HepG2 (cell line): ENCODE results near the gene CHRM2.

Source experiments
- MAX ChIP-seq: IDR thresholded peaks from 2 replicates; pipeline ENCODE4 v1.6.1; 2012; ENCODE audit warnings: inconsistent platforms
- NR2C2 ChIP-seq: sonication (generic); formaldehyde crosslinking; IDR thresholded peaks from 2 replicates; pipeline ENCODE4 v1.4.0; 2020; ENCODE audit warnings: missing genetic modification reagents, mild to moderate bottlenecking, moderate library complexity, borderline replicate concordance
- SRSF9 ChIP-seq: fragments of 200-400 bp; formaldehyde crosslinking; IDR thresholded peaks from 2 replicates; pipeline ENCODE4 v1.6.1; 2018; ENCODE audit warnings: borderline replicate concordance, mild to moderate bottlenecking, low read depth, low read length; ENCODE audit not compliant: insufficient read depth, poor library complexity, severe bottlenecking
- ZNF207 ChIP-seq: fragments of 450-650 bp; IDR thresholded peaks from 2 replicates; pipeline ENCODE4 v1.6.1; 2016; ENCODE audit warnings: antibody characterized with exemption, borderline replicate concordance
- ZNF253 ChIP-seq: sonication (generic); formaldehyde crosslinking; IDR thresholded peaks from 2 replicates; pipeline ENCODE4 v1.8.0; 2022; ENCODE audit warnings: mild to moderate bottlenecking, missing genetic modification reagents, borderline replicate concordance
- TF ChIP-seq, protein P1 (sequence below): sonication (generic); formaldehyde crosslinking; IDR thresholded peaks from 2 replicates; pipeline ENCODE4 v1.4.0; 2020; ENCODE audit warnings: mild to moderate bottlenecking, missing genetic modification reagents, borderline replicate concordance
- TF ChIP-seq, protein P2 (sequence below): sonication (generic); formaldehyde crosslinking; IDR thresholded peaks from 2 replicates; pipeline ENCODE4 v1.4.0; 2020; ENCODE audit warnings: missing genetic modification reagents

GRCh38 chr7:136931169-136931867 lies 62.9 kb downstream of the CHRM2 start:
- TF ChIP-seq SRSF9 (no peak), ZNF207 (no peak), NR2C2 (CRISPR knock-in tag) (no peak), MAX (no peak), ZNF253 (CRISPR knock-in tag) (no peak)
- TF ChIP-seq, protein P1, sequence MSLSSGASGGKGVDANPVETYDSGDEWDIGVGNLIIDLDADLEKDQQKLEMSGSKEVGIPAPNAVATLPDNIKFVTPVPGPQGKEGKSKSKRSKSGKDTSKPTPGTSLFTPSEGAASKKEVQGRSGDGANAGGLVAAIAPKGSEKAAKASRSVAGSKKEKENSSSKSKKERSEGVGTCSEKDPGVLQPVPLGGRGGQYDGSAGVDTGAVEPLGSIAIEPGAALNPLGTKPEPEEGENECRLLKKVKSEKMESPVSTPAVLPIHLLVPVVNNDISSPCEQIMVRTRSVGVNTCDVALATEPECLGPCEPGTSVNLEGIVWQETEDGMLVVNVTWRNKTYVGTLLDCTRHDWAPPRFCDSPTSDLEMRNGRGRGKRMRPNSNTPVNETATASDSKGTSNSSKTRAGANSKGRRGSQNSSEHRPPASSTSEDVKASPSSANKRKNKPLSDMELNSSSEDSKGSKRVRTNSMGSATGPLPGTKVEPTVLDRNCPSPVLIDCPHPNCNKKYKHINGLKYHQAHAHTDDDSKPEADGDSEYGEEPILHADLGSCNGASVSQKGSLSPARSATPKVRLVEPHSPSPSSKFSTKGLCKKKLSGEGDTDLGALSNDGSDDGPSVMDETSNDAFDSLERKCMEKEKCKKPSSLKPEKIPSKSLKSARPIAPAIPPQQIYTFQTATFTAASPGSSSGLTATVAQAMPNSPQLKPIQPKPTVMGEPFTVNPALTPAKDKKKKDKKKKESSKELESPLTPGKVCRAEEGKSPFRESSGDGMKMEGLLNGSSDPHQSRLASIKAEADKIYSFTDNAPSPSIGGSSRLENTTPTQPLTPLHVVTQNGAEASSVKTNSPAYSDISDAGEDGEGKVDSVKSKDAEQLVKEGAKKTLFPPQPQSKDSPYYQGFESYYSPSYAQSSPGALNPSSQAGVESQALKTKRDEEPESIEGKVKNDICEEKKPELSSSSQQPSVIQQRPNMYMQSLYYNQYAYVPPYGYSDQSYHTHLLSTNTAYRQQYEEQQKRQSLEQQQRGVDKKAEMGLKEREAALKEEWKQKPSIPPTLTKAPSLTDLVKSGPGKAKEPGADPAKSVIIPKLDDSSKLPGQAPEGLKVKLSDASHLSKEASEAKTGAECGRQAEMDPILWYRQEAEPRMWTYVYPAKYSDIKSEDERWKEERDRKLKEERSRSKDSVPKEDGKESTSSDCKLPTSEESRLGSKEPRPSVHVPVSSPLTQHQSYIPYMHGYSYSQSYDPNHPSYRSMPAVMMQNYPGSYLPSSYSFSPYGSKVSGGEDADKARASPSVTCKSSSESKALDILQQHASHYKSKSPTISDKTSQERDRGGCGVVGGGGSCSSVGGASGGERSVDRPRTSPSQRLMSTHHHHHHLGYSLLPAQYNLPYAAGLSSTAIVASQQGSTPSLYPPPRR (CRISPR knock-in tag): no peak
- TF ChIP-seq, protein P2, sequence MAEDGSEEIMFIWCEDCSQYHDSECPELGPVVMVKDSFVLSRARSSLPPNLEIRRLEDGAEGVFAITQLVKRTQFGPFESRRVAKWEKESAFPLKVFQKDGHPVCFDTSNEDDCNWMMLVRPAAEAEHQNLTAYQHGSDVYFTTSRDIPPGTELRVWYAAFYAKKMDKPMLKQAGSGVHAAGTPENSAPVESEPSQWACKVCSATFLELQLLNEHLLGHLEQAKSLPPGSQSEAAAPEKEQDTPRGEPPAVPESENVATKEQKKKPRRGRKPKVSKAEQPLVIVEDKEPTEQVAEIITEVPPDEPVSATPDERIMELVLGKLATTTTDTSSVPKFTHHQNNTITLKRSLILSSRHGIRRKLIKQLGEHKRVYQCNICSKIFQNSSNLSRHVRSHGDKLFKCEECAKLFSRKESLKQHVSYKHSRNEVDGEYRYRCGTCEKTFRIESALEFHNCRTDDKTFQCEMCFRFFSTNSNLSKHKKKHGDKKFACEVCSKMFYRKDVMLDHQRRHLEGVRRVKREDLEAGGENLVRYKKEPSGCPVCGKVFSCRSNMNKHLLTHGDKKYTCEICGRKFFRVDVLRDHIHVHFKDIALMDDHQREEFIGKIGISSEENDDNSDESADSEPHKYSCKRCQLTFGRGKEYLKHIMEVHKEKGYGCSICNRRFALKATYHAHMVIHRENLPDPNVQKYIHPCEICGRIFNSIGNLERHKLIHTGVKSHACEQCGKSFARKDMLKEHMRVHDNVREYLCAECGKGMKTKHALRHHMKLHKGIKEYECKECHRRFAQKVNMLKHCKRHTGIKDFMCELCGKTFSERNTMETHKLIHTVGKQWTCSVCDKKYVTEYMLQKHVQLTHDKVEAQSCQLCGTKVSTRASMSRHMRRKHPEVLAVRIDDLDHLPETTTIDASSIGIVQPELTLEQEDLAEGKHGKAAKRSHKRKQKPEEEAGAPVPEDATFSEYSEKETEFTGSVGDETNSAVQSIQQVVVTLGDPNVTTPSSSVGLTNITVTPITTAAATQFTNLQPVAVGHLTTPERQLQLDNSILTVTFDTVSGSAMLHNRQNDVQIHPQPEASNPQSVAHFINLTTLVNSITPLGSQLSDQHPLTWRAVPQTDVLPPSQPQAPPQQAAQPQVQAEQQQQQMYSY (CRISPR knock-in tag): no peak
